HUES6 (cell line): ENCODE measurements around the gene AIPL1.
"Not testable (repeated sequence)": the region's sequence is repeated elsewhere in the genome, so short reads cannot be mapped to it uniquely, and the experiment has no call there.

ENCODE experiments used
- H3K27ac ChIP-seq: 2 replicates; pipeline ENCODE4 v1.7.0; 2013; ENCODE audit warnings: low read depth, mild to moderate bottlenecking, low read length, inconsistent platforms
- H3K27me3 ChIP-seq: 2 replicates; pipeline ENCODE4 v1.6.1; 2013; ENCODE audit warnings: low read length; ENCODE audit not compliant: control insufficient read depth, insufficient read depth
- H3K36me3 ChIP-seq: 2 replicates; pipeline ENCODE4 v1.6.1; 2013; ENCODE audit warnings: low read length; ENCODE audit not compliant: control insufficient read depth, insufficient read depth
- H3K4me1 ChIP-seq: 2 replicates; pipeline ENCODE4 v1.6.1; 2013; ENCODE audit warnings: low read length; ENCODE audit not compliant: control insufficient read depth, insufficient read depth
- H3K4me3 ChIP-seq: 2 replicates; pipeline ENCODE4 v1.5.1; 2013; ENCODE audit warnings: low read depth, low read length
- H3K9ac ChIP-seq: one replicate; pipeline ENCODE4 v1.6.1; 2013; ENCODE audit warnings: mild to moderate bottlenecking, low read length
- H3K9me3 ChIP-seq: 2 replicates; pipeline ENCODE4 v1.6.1; 2013; ENCODE audit warnings: low read depth, low read length; ENCODE audit not compliant: control insufficient read depth, insufficient read depth

The AIPL1 gene

GRCh38 chr17:6435051-6435450, at the start of gene AIPL1:
TSS of gene AIPL1 (minus strand) at chr17:6435121. CDS start at chr17:6435104, 17 bp downstream.
- Histone ChIP-seq H3K27ac (no peak within 1 kb of the TSS), H3K4me3 (no peak within 1 kb of the TSS), H3K27me3 (no peaks in the 10 kb centered on the region), H3K4me1 (peaks cover 14% of the 10 kb centered on the region), H3K36me3 (no peaks in the 10 kb centered on the region), H3K9me3 (peaks cover 5% of the 10 kb centered on the region), H3K9ac (no peak within 1 kb of the TSS)

GRCh38 chr17:6483507-6483906, 48.6 kb upstream of the AIPL1 start:
- Histone ChIP-seq H3K9ac (no peak overlapping the region), H3K27me3 (no peaks in the 10 kb centered on the region), H3K9me3 (no peaks in the 10 kb centered on the region), H3K4me3 (no peak overlapping the region), H3K36me3 (no peaks in the 10 kb centered on the region), H3K4me1 (peaks cover 34% of the 10 kb centered on the region), H3K27ac (no peak overlapping the region)

- H3K4me3 ChIP-seq, H3K27ac ChIP-seq, H3K9ac ChIP-seq, H3K9me3 ChIP-seq, H3K27me3 ChIP-seq, H3K36me3 ChIP-seq: not testable (repeated sequence)
- H3K4me1 ChIP-seq: peaks cover 28% of the 10 kb centered on the region
Measured at GRCh38 chr17:6482796-6483195, 47.9 kb upstream of the AIPL1 start.

- no peaks in the 10 kb centered on the region for H3K9me3 ChIP-seq
- H3K4me3 ChIP-seq: no peak overlapping the region
- H3K9ac ChIP-seq: no peak overlapping the region
- H3K27me3 ChIP-seq: no peaks in the 10 kb centered on the region
- peaks cover 20% of the 10 kb centered on the region for H3K4me1 ChIP-seq
- no peaks in the 10 kb centered on the region for H3K36me3 ChIP-seq
- H3K27ac ChIP-seq: no peak overlapping the region
Measured at GRCh38 chr17:6482105-6482455, 47.2 kb upstream of the AIPL1 start.

GRCh38 chr17:6480303-6480675, 45.4 kb upstream of the AIPL1 start:
- H3K36me3 ChIP-seq: no peaks in the 10 kb centered on the region
- peaks cover 14% of the 10 kb centered on the region; the same call in 1 of the 2 replicates for H3K4me1 ChIP-seq
- H3K9ac ChIP-seq: no peak overlapping the region
- no peak overlapping the region for H3K4me3 ChIP-seq
- H3K9me3 ChIP-seq: no peaks in the 10 kb centered on the region
- no peaks in the 10 kb centered on the region for H3K27me3 ChIP-seq
- H3K27ac ChIP-seq: no peak overlapping the region

GRCh38 chr17:6479622-6480302, 44.8 kb upstream of the AIPL1 start:
- H3K27ac ChIP-seq: no peak overlapping the region
- H3K9ac ChIP-seq: no peak overlapping the region
- no peak overlapping the region for H3K4me3 ChIP-seq
- H3K4me1 ChIP-seq: peaks cover 20% of the 10 kb centered on the region; the same call in 1 of the 2 replicates
- H3K36me3 ChIP-seq: no peaks in the 10 kb centered on the region
- no peaks in the 10 kb centered on the region for H3K27me3 ChIP-seq
- no peaks in the 10 kb centered on the region for H3K9me3 ChIP-seq

GRCh38 chr17:6478486-6478885, 43.6 kb upstream of the AIPL1 start:
- no peak overlapping the region for H3K4me3 ChIP-seq
- H3K36me3 ChIP-seq: no peaks in the 10 kb centered on the region
- H3K9me3 ChIP-seq: no peaks in the 10 kb centered on the region
- H3K27ac ChIP-seq: no peak overlapping the region
- H3K27me3 ChIP-seq: no peaks in the 10 kb centered on the region
- H3K4me1 ChIP-seq: peaks cover 20% of the 10 kb centered on the region; the same call in 1 of the 2 replicates
- no peak overlapping the region for H3K9ac ChIP-seq

- Histone ChIP-seq H3K9ac (no peak overlapping the region), H3K27ac (no peak overlapping the region), H3K4me1 (peaks cover 25% of the 10 kb centered on the region), H3K9me3 (no peaks in the 10 kb centered on the region), H3K36me3 (no peaks in the 10 kb centered on the region), H3K4me3 (no peak overlapping the region), H3K27me3 (no peaks in the 10 kb centered on the region)
Measured at GRCh38 chr17:6477831-6478383, 43.0 kb upstream of the AIPL1 start.

- Histone ChIP-seq H3K27ac (no peak overlapping the region), H3K27me3 (no peaks in the 10 kb centered on the region), H3K4me3 (no peak overlapping the region), H3K9me3 (no peaks in the 10 kb centered on the region), H3K9ac (no peak overlapping the region), H3K36me3 (no peaks in the 10 kb centered on the region), H3K4me1 (peaks cover 36% of the 10 kb centered on the region)
Measured at GRCh38 chr17:6476810-6477179, 41.9 kb upstream of the AIPL1 start.

GRCh38 chr17:6476076-6476809, 41.3 kb upstream of the AIPL1 start:
- Histone ChIP-seq H3K4me1 (peaks cover 41% of the 10 kb centered on the region), H3K27ac (no peak overlapping the region), H3K4me3 (no peak overlapping the region), H3K9me3 (no peaks in the 10 kb centered on the region), H3K9ac (no peak overlapping the region), H3K36me3 (no peaks in the 10 kb centered on the region), H3K27me3 (no peaks in the 10 kb centered on the region)

GRCh38 chr17:6475411-6475810, 40.5 kb upstream of the AIPL1 start:
- Histone ChIP-seq H3K4me1 (peaks cover 43% of the 10 kb centered on the region), H3K27ac (no peak overlapping the region), H3K36me3 (no peaks in the 10 kb centered on the region), H3K9me3 (no peaks in the 10 kb centered on the region), H3K27me3 (no peaks in the 10 kb centered on the region), H3K9ac (no peak overlapping the region), H3K4me3 (no peak overlapping the region)
